Measurements from ENCODE around the gene ARSA.

Gene ARSA

GRCh38 chr22:50603511-50604255 lies 24.3 kb downstream of the ARSA start:
- DNase-seq = no peak

DNA sequence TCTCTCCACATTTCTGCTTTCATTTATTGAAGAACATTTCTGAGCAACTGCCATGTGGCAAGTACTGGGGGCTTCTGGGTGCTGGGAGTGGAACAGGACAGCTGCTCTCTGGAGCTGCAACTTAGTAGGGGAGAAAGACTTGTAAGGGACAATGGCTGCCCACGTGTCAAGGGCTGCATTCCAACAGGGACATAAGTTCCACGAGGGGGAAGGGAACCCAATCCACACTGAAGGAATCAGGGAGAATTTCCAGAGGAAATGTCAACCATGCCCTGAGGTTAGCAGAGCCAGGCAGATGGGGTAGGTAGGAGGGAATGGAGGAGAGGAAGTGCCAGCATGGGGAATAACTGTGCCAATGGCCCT lies 25.6 kb downstream of the ARSA start:
- no peak for DNase-seq

DNA sequence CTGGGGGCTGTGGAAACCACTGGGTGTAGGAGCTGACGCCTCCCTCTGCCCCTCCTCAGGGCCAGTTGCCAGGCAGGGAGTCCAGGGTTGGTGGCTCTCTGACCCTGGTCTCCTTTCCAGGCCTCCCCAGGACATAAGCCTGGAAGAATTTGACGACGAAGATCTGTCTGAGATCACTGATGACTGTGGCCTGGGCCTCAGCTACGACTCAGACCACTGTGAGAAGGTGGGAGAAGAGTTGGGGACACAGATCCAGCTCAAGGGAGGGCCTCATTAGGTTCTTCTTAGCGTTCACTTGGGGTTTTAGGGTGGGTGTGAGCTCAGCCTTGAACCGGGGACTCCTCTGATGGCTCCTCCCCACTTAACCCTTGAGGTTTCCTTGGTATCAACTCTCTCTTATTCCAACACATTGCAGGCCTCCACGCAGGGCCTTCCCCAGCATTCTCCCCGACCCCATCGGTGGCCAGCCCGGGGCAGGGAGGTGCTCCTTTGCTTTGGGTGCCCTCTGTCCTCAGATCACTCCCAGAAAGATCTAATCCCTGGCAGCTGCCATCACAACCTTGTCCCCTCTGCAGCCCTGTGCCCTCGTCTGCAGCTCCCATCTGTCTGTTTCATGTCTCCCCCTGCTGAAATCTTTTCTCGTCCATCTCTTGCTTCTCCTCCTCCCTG lies 26.1 kb downstream of the ARSA start:
- DNase-seq = no peak

GRCh38 chr22:50600967-50601668 lies 26.8 kb downstream of the ARSA start:
- DNase-seq = no peak

DNA sequence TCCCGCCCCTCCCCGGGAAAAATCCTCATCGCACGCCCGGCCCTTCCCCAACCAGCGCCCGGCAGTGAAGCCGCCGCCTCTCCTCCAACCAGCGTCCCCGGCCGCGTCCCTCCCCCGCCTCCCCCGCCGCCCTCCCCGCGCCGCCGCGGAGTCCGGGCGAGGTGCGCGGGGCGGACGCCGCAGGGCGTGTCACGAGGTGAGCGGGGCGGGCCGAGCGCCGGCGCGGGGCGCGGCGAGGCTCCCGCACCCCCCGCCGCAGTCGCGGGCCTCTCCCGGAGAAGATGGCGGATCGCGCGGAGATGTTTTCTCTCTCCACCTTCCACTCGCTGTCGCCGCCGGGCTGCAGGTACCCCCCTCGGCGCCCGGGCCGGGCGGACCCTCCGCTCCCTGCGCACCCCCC lies 27.4 kb downstream of the ARSA start, which contains the start of gene MAPK8IP2:
Gene MAPK8IP2, plus strand, starts transcription at position 256 of the 400 bp plus-strand sequence. Its CDS starts 26 bp downstream, at position 282.
- no peak for DNase-seq

DNA sequence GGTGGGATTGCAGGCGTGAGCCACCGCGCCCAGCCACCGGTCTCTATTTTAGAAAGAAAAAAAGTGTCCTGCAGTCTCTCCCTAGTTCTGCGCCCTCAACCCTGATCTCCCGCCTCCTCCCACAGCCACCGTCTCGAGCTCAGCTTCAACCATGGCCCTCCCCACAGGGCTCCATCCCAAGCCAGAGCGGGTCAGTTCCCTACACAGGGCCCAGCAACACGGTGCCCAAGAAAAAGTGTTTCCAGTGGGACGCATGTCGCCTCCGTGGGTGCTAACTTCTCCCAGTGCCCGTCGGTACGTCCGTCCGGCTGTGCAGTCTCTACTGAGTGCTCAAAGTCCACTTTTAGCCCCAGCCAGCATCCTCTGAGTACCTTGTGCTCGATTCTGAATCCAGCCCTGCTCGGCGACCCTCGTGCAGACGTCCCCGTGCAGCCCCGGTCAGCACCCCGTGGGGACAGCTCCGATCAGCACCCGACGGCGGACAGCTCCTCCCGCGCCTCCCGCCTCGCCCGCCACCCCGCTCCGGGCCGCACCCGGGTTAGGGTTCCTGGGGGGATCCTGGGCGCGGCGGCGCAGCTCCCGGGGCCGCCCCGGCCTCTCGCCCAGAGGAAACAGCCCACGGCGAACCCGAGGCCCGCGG lies 28.0 kb downstream of the ARSA start:
- DNase-seq = peak; percentile 30

GRCh38 chr22:50597097-50597496 lies 30.9 kb downstream of the ARSA start:
- DNase-seq = no peak

DNA sequence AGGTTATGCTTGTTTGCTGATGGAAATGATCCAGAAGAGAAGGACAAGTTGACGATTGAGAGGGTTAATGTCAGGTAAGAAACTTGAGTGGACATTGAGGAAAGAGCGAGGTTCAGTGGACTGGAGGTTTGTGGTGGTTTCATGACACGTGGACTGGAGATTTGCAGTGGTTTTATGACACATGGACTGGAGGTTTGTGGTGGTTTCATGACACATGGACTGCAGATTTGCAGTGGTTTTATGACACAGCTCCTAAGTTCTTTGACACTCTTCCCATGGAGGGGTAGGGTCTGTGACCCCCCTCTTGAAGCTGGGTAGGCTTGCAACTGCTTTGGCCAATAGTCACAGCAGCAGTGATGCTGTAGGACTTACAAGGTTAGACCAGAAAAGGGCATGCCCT lies 32.8 kb downstream of the ARSA start:
- DNase-seq = no peak

DNA sequence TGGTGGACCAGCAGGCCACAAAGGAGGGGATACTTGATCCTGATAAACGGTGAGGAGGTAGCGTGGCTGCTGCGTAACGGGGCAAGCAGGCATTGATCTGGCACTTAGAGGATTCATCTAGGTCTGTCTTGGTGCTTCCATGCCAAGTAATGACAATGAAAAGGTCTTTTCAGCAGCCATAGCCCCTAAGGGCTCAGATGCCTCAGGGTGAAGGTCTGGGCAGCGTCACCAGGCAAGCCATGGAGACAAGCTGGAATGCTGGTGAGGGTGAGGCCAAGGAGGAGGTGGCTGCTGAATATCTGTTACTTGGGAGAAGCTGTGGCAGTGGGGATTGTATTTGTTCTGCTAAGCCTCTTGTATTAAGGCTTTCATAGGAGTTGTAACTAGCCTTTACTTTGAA lies 40.5 kb downstream of the ARSA start:
- no peak for DNase-seq

- DNase-seq = no peak
Observed at GRCh38 chr22:50586416-50586815, 41.5 kb downstream of the ARSA start.

DNA sequence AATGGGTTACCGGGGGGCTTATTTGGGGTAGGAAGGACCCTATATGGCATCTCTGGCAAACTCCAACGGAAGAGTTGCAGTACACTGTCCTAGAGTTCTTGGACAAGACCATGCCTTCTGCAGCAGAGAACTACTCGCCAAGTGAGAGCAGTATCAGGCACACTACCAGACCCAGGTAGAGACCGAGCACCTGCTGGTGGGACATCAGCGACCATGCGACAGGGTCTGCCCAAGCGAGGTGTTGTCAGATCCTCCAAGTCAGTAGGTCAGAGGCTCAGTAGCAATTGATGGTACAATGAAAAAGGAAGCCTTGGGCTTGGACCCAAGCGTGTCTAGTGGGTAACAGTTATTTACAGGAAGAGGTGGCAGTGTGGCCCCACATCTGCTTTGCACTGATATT lies 42.2 kb downstream of the ARSA start:
- no peak for DNase-seq

DNA sequence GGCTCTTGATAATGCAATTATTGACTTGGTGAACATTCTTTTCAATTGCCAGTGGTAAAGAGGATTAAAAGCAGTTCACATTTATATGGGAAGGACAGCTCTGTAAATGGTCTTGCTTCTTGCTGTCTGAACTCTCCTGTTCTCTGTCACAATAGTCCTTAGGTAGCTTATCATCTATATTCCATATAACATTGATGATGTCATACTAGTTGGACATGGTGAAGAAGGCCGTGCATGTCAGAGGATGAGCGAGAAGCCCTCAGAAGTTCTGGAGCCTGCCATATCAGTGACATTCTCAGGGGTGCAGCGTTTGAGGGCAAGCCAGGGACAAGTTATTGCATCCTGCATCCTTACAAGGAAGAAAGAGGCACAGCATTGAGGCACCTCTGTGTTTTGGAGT lies 42.7 kb downstream of the ARSA start:
- no peak for DNase-seq

DNA sequence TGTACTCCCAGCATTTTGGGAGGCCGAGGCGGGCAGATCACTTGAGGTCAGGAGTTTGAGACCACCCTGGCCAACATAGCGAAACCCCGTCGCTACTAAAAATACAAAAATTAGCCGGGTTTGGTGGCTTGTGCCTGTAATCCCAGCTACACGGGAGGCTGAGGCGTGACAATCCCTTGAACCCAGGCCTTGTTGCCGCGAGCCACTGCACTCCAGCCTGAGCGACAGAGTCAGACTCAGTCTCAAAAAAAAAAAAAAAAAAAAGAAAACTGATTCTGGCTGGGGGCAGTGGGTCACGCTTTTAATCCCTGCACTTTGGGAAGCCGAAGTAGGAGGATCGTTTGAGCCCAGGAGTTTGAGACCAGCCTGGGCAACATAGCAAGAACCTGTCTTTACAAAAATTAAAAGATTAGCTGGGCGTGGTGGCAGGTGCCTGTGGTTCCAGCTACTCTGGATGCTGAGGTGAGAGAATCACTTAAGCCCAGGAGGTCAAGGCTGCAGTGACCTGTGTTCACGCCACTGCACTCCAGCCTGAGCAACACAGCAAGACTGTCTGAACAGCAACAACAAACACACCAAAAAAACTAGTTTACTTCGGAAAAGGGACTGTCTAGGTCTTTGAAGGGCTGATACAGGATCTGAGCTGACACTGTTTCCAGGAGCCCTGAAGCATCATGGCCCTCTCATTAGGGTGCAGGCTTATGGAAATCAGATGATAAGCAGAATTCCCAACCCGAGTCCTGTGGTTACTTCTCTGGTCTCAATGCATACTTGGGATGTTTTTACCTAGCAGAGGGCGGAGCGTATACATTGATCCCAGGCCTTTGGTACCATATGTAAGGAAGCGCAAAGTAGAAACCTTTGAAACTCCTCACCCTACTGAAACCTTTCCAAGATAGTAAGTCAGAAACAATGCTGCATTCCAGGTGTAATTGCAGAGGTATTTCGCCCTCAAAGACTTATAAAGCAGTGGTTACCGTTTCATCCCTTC lies 43.6 kb downstream of the ARSA start:
- no peak for DNase-seq

- DNase-seq = no peak
Observed at GRCh38 chr22:50583294-50583861, 44.6 kb downstream of the ARSA start.

DNA sequence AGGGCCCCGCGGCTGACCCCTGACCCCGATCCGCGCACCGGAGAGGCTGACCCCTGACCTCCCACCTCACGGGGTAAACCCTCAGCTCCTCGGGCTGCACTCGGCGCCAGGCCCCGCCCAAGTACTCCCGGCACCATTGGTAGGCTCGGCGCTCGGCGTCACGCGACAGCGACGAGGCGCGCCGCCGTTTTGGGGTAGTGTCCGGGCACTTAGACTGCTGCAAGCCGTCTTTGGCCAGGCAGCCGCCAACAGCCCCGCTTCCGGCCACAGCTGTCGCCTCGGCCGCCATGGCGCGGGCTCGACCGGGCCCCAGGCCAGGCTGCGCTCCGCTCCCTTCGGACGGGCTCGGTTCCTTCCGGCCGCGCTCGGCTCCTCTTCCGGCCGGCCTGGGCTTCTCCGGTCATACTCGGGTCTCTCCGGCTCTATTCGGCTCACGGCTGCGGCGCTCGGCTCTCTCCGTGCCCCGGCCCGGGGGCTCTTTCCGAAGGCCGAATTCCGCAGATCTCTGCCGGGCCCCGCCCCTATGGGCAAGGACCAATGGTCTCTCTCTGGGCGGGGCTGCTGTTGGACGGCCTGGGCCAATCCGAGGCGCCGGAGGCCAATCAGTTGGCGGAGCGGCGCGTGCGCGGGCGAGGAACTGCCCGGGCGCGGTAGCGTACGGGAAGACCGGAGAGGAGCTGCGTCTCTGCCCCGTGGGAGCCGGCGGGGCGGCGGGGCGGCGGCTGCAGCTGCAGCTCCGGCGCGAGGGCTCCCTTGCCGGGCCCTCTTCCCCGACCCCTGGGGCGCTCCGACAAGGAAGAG lies 45.3 kb downstream of the ARSA start, which contains the start of gene CHKB:
Gene CHKB, minus strand, starts transcription at position 357 of the 801 bp plus-strand sequence. Its CDS starts 68 bp downstream, at position 289.
- DNase-seq = peak; percentile 100

DNA sequence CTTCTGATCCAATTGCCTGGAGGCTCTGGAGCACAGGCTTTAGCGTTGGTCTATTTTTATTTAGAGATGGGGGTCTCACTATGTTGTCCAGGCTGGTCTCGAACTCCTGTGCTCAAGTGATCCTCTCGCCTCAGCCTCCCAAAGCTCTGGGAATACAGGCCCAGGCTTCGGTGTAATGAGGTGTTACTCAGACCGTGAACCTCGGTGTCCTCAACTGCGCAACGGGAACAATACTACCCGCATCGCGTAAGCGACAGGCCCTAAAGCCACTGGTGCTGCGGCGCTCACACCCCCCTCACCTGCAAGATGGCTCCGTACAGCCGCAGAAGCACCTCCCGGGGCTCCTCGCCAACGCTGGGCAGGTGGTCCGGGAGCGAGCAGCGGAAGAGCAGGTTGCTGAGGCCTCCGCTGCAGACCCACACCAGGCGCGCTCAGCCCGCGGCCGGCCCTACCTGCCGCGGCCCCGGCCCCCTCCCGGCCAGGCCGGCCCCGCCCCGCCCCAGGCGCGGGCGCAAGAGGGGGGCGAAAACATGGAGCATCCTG lies 45.9 kb downstream of the ARSA start:
- DNase-seq = peak; percentile 50

DNA sequence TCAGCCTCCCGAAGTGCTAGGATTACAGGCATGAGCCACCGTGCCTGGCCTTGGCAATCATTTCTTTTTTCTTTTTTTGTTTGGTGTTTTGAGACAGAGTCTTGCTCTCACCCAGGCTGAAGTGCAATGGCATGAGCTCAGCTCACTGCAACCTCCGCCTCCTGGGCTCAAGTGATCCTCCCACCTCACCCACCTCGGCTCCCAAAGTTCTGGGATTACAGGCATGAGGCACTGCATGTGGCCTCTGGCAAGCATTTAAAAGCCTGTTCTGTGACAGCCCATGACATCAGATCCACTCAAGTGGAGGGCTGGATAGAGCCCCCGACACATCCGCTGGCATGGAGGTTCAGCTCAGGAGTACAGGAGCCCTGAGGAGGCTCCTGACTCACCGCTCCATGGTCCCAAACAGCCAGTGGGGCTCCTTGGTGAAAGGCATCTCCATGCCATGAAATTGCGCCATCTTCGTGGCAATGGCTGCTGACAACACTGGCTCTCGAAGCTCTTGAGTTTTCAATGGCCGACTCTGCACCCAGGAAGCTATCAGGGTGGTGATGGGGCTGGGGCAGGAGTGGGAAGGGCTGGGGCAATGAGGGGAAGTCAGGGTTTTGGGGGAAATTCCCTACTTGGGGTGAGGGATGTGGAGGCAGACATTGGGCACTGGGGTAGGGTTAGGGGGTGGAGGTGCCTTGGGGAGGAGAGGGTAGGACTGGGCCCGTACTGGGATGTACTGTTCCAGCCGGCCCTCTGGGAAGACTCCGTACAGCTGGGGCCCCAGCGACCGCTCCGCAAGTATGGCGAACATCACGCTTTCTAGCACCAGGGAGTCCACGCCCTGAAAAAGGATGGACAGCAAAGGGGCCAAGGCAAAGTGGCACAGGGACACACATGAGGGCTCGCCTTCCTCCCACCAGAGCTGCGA lies 46.7 kb downstream of the ARSA start:
- peak; percentile 24 for DNase-seq

DNA sequence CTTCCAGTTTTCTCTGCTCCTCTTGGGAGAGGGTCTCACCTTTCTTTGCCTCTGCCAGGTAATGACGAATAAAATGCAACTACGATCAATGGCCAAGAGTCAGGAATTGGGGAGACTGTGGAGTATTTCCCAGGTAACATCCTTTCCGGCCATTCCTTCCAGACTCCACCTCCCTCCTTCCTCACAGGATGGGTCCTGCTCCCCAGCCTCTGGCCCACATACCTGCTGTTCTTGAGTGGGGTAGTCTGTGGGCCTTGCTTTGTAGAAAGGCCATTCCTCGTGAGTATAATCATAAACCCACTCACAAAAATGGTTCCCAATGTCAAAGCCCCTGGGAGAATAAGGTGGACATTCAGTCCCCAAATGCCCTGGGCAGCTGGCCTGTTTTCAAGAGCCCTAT lies 48.2 kb downstream of the ARSA start:
- DNase-seq = no peak

- DNase-seq = no peak
Observed at GRCh38 chr22:50578776-50579310, 49.1 kb downstream of the ARSA start.

Measured in activated CD4-positive, alpha-beta T cell treated with anti-CD3 and anti-CD28 coated beads, Interleukin-10, Interleukin-2, amounts not matched to agents 100 ng/mL and 50 ng/mL, durations not matched to agents 16 hours and 8 hours (primary cell).